Stomach (tissue), 4 donors: Measurements from ENCODE around the gene DLX6.

Source experiments
- EP300 ChIP-seq: sonication (generic); formaldehyde crosslinking; IDR thresholded peaks from one replicate; pipeline ENCODE4 v1.6.1; 2017; ENCODE audit warnings: antibody characterized with exemption
- POLR2AphosphoS5 ChIP-seq, 3 donors: sonication (generic); formaldehyde crosslinking; IDR thresholded peaks; one replicate each; pipeline ENCODE4 v1.6.1; 2016; ENCODE audit warnings: antibody characterized with exemption in 3 of 3
- TF ChIP-seq, protein P1 (sequence below), 7 experiments: fragments of 450-650 bp in 4 of 7; fragments of 200-600 bp in 3 of 7; sonication (generic) in 3 of 7; IDR thresholded peaks; one replicate each; pipeline ENCODE4 v1.5.1; 2016 to 2019; ENCODE audit warnings: antibody characterized with exemption in 7 of 7, control low read depth in 2 of 7, mild to moderate bottlenecking in 1 of 7

DNA sequence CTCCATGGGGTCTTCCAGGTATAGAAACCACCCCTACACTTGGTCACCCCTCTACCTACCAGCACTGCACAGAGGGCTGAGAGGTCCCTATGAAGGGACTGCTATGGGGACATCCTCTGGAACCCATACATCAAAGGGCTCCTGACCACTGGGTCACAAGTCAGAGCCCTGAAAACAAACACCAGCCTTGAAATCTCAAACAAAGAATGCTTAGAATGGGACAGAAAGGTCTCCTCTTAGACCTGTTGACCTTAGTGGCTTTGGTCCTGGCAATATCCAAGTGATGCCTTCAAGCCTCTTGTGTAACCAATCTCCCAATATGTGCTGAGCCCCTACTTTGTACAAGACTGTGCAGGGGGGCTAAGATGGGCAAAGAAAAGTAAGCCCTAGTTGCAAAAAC, 34.6 kb upstream of the DLX6 start:
- TF ChIP-seq, protein P1, sequence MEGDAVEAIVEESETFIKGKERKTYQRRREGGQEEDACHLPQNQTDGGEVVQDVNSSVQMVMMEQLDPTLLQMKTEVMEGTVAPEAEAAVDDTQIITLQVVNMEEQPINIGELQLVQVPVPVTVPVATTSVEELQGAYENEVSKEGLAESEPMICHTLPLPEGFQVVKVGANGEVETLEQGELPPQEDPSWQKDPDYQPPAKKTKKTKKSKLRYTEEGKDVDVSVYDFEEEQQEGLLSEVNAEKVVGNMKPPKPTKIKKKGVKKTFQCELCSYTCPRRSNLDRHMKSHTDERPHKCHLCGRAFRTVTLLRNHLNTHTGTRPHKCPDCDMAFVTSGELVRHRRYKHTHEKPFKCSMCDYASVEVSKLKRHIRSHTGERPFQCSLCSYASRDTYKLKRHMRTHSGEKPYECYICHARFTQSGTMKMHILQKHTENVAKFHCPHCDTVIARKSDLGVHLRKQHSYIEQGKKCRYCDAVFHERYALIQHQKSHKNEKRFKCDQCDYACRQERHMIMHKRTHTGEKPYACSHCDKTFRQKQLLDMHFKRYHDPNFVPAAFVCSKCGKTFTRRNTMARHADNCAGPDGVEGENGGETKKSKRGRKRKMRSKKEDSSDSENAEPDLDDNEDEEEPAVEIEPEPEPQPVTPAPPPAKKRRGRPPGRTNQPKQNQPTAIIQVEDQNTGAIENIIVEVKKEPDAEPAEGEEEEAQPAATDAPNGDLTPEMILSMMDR (IDR thresholded peaks at IDR 0.05), result no peak
- TF ChIP-seq POLR2AphosphoS5 (IDR thresholded peaks at IDR 0.05) (no peak), EP300 (no peak)
